LoVo (cell line): ENCODE data around the gene CALHM2.
A peak's percentile ranks its signal among the peaks of the same experiment; 100 is the strongest.

Source experiments
- DNase-seq: peaks from one replicate; pipeline ENCODE4 v3.0.0-alpha.2; 2016; ENCODE audit warnings: low spot score

Gene CALHM2

GRCh38 chr10:103416436-103417147, 35.6 kb downstream of the CALHM2 start:
- peak; percentile 21 for DNase-seq

- DNase-seq, result no peak
Observed at GRCh38 chr10:103415581-103415980, 36.6 kb downstream of the CALHM2 start.

GRCh38 chr10:103413564-103413963, 38.6 kb downstream of the CALHM2 start:
- DNase-seq, result no peak

GRCh38 chr10:103397191-103397825, 54.9 kb downstream of the CALHM2 start:
- no peak for DNase-seq

- no peak for DNase-seq
Observed at GRCh38 chr10:103396789-103397087, 55.4 kb downstream of the CALHM2 start.
